Fibroblast of pulmonary artery (primary cell): ENCODE results near the gene COPG2.

Experiments
- DNase-seq: peaks from one replicate; pipeline ENCODE4 v3.0.0-alpha.2; 2010; ENCODE audit warnings: low read depth
- H3K4me3 ChIP-seq: replicated peaks from 2 replicates; pipeline ENCODE4 v1.5.1; 2011; ENCODE audit warnings: low read depth, mild to moderate bottlenecking, control low read depth, low read length, moderate library complexity
- TF ChIP-seq, protein P1 (sequence below): IDR thresholded peaks from 2 replicates; pipeline ENCODE4 v1.5.1; 2011; ENCODE audit warnings: mild to moderate bottlenecking, control low read depth, low read length, inconsistent platforms; ENCODE audit errors: missing control alignments

The COPG2 gene

DNA sequence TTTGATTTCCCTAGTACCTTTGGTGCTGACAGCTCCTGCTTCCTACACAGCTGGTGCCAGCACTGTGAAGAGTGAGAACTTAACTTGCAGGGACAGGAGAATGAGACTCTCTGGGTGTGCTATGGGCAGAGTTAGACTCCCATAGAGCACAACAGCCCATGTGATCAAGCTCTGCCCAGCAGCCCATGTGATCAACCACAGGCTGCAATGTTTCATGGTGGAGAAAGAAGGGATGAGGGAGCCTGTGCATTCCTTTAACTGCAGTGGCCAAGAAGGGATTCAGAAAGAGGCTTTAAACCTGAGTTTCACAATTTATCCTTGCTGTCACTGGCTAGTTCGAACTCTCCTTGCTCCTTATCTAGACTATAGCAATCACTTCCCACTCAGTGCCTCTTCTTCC is 186.7 kb downstream of the COPG2 start:
- DNase-seq = peak; percentile 70
- no peak overlapping the region for H3K4me3 ChIP-seq
- TF ChIP-seq, protein P1, sequence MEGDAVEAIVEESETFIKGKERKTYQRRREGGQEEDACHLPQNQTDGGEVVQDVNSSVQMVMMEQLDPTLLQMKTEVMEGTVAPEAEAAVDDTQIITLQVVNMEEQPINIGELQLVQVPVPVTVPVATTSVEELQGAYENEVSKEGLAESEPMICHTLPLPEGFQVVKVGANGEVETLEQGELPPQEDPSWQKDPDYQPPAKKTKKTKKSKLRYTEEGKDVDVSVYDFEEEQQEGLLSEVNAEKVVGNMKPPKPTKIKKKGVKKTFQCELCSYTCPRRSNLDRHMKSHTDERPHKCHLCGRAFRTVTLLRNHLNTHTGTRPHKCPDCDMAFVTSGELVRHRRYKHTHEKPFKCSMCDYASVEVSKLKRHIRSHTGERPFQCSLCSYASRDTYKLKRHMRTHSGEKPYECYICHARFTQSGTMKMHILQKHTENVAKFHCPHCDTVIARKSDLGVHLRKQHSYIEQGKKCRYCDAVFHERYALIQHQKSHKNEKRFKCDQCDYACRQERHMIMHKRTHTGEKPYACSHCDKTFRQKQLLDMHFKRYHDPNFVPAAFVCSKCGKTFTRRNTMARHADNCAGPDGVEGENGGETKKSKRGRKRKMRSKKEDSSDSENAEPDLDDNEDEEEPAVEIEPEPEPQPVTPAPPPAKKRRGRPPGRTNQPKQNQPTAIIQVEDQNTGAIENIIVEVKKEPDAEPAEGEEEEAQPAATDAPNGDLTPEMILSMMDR = no peak

DNA sequence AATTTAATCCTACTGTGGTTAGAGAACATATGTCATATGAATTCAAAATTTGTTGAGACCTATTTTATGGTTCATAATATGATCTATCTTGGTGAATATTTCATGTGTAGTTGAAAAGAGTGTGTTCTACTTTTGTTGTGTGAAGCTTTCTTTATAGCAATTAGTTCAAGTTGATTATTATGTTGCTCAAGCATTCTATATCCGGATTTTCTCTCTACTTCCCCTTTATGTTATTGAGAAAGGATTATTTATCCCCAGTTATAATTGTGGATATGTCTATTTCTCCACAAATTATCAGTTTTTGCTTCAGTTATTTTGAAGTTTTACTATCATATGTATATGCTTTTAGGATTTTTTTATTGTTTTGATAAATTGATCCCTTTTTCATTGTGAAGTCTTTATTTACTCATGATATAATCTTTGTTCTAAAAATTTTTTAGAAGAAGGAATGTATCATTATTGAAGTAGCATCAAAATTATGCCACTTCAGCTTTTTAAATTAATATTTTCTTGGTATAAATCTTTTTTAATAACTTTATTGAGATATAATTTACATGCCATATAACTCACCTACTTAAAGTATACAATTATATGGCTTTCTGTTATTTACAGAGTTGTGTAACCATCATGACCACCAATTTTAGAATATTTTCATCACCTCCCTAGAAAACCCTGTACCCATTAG is 188.7 kb downstream of the COPG2 start:
- DNase-seq = no peak
- no peak overlapping the region for H3K4me3 ChIP-seq
- TF ChIP-seq, protein P1 = no peak

DNA sequence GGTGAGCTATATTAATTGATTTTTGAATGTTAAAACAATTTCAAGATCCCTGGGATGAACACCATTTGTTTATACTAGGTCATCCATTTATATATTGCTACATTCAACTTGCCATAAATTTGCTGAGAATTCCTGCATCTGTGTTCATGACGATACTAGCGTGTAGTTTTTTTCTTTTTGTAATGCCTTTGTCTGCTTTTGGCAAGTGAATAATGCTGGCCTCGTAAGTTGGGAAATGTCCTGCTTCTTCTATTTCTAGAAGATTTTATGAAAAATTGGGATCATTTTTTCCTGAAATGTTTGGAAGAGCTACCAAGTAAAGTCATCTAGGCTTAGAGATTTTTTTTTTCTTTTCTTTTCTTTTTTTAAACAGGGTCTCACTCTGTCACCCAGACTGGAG is 189.6 kb downstream of the COPG2 start:
- TF ChIP-seq, protein P1 = no peak
- no peak for DNase-seq

DNA sequence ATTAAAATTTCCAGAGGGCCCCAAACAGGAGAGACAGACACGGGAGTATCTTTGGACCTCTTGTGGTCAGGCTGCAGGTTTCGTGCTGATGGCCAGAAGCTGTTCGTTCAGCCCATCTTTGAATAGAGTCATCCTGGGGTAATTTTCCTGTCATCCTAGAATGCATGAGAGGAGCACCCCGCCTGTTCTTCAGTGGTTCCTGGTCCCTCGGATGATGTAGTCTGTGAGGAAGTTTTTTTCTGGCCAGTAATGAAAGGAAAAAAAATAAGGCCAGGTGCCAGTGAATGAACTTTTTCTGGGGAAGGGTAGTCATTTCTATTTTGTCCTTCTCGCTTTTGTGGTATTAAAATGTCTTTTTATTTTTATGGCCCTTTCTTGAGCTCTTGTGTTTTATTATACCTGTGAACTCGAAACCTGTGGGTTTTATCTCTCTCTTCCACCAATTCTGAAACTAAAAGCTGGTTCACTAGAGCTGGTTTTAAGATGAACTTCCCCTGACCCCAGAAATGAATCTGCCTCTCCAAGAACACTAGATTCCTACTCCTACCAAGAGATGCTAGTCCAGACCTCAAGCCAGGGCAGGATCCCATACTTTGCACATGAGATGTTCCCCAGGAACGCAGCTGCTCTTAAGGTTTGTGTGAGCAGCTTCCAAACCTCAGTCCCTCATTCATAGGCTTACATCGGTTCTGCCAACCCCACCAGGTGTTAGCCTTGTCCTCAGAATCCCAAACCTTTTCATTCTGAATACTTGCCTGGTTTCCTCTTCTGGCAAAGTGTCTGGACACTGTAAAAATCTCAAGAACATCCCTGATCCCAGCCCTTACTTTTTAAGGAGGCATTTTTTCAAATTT is 192.0 kb downstream of the COPG2 start:
- DNase-seq = no peak
- TF ChIP-seq, protein P1 = no peak

More for the DNA sequence above, 189.6 kb downstream of the COPG2 start:
- H3K4me3 ChIP-seq = no peak overlapping the region

DNA sequence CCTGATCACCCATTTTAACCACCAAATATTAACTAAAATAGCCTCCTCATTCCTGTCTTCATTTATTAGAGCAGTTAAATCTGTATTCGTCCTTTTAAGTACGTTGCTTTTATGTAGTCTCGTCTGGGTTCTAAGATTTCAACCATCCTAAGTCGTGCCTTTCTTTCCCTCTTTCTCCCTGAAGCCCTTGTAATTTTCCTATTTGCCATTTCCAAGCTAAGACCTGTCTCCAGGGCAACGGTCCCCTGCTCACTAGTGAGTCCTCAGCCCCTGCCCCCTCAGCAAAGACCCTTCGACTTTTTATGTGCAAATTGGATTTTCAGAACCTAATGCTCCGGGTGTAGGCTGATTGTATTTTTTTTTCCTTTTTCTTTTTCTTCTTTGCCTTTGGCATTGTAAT is 192.8 kb downstream of the COPG2 start:
- TF ChIP-seq, protein P1 = no peak

More for the DNA sequence above, 192.0 kb downstream of the COPG2 start:
- H3K4me3 ChIP-seq = no peak overlapping the region

DNA sequence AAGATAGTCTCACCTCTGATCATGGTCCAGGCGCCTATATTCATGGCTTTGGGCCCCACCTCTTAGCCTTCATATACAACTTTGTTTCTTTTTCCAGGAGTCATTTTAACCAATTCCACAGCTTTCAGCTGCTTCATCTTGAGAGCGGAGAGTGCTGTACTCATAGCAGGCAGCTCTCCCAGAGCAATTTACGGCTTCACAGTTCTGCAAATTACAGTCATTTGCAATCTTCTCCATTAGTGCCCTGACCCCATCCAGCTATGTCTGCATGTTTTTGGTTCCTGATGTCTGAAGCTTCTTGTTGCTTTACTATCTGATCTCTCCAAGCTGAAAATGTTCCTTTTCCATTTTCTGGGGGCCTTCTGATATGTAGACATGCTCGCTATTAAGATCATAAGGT is 194.7 kb downstream of the COPG2 start:
- TF ChIP-seq, protein P1 = no peak
- no peak for DNase-seq
- H3K4me3 ChIP-seq = no peak overlapping the region

More for the DNA sequence above, 192.8 kb downstream of the COPG2 start:
- H3K4me3 ChIP-seq = no peak overlapping the region
- DNase-seq = no peak
